ENCODE results near the gene PIK3C2G.

The PIK3C2G gene

DNA sequence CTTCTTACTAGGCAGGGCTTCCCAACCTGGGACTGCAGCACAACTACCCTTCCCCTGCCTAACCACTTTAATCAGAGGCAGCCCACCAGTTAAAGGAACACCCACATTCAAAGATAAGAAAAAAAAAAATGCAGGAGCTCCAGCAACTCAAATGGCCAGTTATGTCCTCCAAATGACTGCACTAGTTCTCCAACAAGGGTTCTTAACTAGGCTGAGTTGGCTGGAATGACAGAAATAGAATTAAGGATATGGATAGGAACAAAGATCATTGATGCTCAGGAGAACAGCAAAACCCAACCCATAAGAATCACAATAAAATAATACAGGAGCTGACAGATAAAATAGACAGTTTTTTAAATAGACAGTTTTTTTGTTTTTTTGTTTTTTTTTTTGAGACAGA is 322.3 kb downstream of the PIK3C2G start:
- Histone ChIP-seq H3K27me3 (ENCODE audit: insufficient read depth, poor library complexity, severe bottlenecking) (no peaks in the 10 kb centered on the region), H3K4me3 (replicated peaks; ENCODE audit: insufficient read depth, low read length) (no peak overlapping the region), H3K27ac (replicated peaks) (no peak overlapping the region)
- DNase-seq (ENCODE audit: low read depth in 1 of 2, low spot score in 1 of 2): no peak
- TF ChIP-seq SPI1 (IDR thresholded peaks at IDR 0.05; ENCODE audit: borderline replicate concordance, low read depth) (no peak), GABPA (IDR thresholded peaks at IDR 0.05; ENCODE audit: low read depth) (no peak), POLR2AphosphoS5 (IDR thresholded peaks at IDR 0.05; ENCODE audit: low read depth) (no peak)
- TF ChIP-seq, protein P1, sequence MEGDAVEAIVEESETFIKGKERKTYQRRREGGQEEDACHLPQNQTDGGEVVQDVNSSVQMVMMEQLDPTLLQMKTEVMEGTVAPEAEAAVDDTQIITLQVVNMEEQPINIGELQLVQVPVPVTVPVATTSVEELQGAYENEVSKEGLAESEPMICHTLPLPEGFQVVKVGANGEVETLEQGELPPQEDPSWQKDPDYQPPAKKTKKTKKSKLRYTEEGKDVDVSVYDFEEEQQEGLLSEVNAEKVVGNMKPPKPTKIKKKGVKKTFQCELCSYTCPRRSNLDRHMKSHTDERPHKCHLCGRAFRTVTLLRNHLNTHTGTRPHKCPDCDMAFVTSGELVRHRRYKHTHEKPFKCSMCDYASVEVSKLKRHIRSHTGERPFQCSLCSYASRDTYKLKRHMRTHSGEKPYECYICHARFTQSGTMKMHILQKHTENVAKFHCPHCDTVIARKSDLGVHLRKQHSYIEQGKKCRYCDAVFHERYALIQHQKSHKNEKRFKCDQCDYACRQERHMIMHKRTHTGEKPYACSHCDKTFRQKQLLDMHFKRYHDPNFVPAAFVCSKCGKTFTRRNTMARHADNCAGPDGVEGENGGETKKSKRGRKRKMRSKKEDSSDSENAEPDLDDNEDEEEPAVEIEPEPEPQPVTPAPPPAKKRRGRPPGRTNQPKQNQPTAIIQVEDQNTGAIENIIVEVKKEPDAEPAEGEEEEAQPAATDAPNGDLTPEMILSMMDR (IDR thresholded peaks at IDR 0.05; ENCODE audit: insufficient read depth, low read length): no peak
- TF ChIP-seq, protein P2, sequence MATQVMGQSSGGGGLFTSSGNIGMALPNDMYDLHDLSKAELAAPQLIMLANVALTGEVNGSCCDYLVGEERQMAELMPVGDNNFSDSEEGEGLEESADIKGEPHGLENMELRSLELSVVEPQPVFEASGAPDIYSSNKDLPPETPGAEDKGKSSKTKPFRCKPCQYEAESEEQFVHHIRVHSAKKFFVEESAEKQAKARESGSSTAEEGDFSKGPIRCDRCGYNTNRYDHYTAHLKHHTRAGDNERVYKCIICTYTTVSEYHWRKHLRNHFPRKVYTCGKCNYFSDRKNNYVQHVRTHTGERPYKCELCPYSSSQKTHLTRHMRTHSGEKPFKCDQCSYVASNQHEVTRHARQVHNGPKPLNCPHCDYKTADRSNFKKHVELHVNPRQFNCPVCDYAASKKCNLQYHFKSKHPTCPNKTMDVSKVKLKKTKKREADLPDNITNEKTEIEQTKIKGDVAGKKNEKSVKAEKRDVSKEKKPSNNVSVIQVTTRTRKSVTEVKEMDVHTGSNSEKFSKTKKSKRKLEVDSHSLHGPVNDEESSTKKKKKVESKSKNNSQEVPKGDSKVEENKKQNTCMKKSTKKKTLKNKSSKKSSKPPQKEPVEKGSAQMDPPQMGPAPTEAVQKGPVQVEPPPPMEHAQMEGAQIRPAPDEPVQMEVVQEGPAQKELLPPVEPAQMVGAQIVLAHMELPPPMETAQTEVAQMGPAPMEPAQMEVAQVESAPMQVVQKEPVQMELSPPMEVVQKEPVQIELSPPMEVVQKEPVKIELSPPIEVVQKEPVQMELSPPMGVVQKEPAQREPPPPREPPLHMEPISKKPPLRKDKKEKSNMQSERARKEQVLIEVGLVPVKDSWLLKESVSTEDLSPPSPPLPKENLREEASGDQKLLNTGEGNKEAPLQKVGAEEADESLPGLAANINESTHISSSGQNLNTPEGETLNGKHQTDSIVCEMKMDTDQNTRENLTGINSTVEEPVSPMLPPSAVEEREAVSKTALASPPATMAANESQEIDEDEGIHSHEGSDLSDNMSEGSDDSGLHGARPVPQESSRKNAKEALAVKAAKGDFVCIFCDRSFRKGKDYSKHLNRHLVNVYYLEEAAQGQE (IDR thresholded peaks at IDR 0.05; ENCODE audit: insufficient replicate concordance, low read depth): no peak

DNA sequence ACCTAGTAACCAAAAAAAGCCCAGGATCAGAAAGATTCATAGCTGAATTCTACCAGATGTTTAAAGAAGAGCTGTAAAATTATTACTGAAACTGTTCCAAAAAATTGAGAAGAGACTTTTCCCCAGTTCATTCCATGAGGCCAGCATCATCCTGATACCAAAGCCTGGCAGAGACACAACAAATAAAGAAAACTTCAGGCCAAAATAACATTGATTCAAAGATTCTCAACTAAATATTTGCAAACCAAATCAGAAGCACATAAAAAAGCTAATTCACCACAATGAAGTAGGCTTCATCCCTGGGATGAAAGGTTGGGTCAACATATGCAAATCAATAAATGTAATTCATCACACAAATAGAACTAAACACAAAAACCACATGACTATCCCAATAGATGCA is 325.3 kb downstream of the PIK3C2G start:
- TF ChIP-seq, protein P2 (IDR thresholded peaks at IDR 0.05; ENCODE audit: insufficient replicate concordance, low read depth): no peak
- TF ChIP-seq, protein P1 (IDR thresholded peaks at IDR 0.05; ENCODE audit: insufficient read depth, low read length): no peak
- TF ChIP-seq SPI1 (IDR thresholded peaks at IDR 0.05; ENCODE audit: borderline replicate concordance, low read depth) (no peak), POLR2AphosphoS5 (IDR thresholded peaks at IDR 0.05; ENCODE audit: low read depth) (no peak), GABPA (IDR thresholded peaks at IDR 0.05; ENCODE audit: low read depth) (no peak)
- no peak overlapping the region for H3K27ac ChIP-seq (replicated peaks)
- DNase-seq (ENCODE audit: low read depth in 1 of 2, low spot score in 1 of 2): no peak
- H3K27me3 ChIP-seq (ENCODE audit: insufficient read depth, poor library complexity, severe bottlenecking): no peaks in the 10 kb centered on the region
- H3K4me3 ChIP-seq (replicated peaks; ENCODE audit: insufficient read depth, low read length): no peak overlapping the region

DNA sequence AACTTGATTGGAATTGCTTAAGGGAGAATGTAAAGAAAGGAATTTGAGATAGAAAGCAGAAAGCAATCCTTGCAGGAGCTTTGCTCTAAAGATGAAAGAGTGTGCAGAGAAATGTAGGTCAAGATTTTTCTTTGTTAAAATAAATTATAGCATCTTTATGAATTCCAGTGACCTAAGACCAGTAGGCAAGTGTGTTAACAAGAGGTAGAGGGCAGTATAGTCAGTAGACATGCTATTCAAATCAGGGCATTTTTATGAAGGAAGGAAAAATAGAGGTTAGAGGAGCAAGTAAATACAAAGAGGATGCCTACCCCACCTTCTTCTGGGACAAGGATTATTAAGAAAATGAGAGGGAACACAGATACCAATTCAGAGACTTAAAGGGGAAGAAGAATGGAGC is 328.0 kb downstream of the PIK3C2G start:
- DNase-seq (ENCODE audit: low read depth in 1 of 2, low spot score in 1 of 2): no peak
- Histone ChIP-seq H3K27ac (replicated peaks) (no peak overlapping the region), H3K27me3 (ENCODE audit: insufficient read depth, poor library complexity, severe bottlenecking) (no peaks in the 10 kb centered on the region), H3K4me3 (replicated peaks; ENCODE audit: insufficient read depth, low read length) (no peak overlapping the region)
- TF ChIP-seq POLR2AphosphoS5 (IDR thresholded peaks at IDR 0.05; ENCODE audit: low read depth) (no peak), SPI1 (IDR thresholded peaks at IDR 0.05; ENCODE audit: borderline replicate concordance, low read depth) (no peak), GABPA (IDR thresholded peaks at IDR 0.05; ENCODE audit: low read depth) (no peak)
- TF ChIP-seq, protein P2 (IDR thresholded peaks at IDR 0.05; ENCODE audit: insufficient replicate concordance, low read depth): no peak
- TF ChIP-seq, protein P1 (IDR thresholded peaks at IDR 0.05; ENCODE audit: insufficient read depth, low read length): no peak

Data from HL-60 (cell line).